Measurements from ENCODE around the gene PNPLA1.

- TF ChIP-seq, protein P1, sequence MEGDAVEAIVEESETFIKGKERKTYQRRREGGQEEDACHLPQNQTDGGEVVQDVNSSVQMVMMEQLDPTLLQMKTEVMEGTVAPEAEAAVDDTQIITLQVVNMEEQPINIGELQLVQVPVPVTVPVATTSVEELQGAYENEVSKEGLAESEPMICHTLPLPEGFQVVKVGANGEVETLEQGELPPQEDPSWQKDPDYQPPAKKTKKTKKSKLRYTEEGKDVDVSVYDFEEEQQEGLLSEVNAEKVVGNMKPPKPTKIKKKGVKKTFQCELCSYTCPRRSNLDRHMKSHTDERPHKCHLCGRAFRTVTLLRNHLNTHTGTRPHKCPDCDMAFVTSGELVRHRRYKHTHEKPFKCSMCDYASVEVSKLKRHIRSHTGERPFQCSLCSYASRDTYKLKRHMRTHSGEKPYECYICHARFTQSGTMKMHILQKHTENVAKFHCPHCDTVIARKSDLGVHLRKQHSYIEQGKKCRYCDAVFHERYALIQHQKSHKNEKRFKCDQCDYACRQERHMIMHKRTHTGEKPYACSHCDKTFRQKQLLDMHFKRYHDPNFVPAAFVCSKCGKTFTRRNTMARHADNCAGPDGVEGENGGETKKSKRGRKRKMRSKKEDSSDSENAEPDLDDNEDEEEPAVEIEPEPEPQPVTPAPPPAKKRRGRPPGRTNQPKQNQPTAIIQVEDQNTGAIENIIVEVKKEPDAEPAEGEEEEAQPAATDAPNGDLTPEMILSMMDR (IDR thresholded peaks at IDR 0.05): no peak
- no peak for TF ChIP-seq ZFX (IDR thresholded peaks at IDR 0.05; ENCODE audit: borderline replicate concordance)
Measured at GRCh38 chr6:36244641-36245280, 25.1 kb upstream of the PNPLA1 start.

All from 22Rv1 (cell line).